ENCODE results near the gene FBN1.

DNA sequence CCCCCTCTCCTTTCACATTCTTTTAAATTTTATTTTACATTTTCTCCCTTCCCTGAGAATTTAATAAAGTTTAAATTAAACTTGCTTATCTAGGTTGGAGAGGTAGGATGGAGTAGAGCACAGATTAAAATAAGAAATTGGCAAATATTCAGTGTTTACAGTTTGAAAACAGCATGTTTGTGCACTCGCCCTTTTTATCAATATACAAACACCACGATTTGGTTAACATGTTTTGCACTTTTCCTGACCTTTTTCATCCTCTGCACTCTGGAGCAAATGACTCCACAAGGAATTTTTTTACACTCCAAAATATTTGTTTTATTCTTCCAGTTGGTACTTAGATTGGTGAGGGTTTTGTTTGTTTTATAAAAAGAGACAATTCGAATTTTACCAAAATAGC lies 227.2 kb downstream of the FBN1 start:
- TF ChIP-seq, protein P1, sequence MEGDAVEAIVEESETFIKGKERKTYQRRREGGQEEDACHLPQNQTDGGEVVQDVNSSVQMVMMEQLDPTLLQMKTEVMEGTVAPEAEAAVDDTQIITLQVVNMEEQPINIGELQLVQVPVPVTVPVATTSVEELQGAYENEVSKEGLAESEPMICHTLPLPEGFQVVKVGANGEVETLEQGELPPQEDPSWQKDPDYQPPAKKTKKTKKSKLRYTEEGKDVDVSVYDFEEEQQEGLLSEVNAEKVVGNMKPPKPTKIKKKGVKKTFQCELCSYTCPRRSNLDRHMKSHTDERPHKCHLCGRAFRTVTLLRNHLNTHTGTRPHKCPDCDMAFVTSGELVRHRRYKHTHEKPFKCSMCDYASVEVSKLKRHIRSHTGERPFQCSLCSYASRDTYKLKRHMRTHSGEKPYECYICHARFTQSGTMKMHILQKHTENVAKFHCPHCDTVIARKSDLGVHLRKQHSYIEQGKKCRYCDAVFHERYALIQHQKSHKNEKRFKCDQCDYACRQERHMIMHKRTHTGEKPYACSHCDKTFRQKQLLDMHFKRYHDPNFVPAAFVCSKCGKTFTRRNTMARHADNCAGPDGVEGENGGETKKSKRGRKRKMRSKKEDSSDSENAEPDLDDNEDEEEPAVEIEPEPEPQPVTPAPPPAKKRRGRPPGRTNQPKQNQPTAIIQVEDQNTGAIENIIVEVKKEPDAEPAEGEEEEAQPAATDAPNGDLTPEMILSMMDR (IDR thresholded peaks at IDR 0.05): no peak
- TF ChIP-seq EP300 (IDR thresholded peaks at IDR 0.05) (no peak), POLR2A (IDR thresholded peaks at IDR 0.05) (no peak)
